Measurements from ENCODE around the gene TMEM196.

DNA sequence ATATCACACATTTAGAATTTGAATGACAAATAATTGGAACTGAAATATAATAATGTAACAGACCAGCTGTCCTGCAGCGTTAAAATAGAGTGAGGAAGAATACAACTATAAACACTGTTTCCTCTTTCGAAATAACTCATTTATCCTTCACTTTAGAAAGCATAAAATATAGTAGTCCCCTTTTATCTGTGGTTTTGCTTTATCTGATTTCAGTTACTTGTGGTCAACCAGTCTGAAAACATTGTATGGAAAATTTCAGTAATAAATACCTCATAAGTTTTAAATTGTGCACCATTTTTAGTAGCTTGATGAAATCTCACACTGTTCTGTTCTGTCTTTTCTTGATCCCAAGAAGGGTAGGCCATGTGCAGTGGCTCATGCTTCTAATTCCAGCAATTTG is 96.2 kb downstream of the TMEM196 start:
- no peak for TF ChIP-seq POLR2A (IDR thresholded peaks at IDR 0.05)
- TF ChIP-seq, protein P1, sequence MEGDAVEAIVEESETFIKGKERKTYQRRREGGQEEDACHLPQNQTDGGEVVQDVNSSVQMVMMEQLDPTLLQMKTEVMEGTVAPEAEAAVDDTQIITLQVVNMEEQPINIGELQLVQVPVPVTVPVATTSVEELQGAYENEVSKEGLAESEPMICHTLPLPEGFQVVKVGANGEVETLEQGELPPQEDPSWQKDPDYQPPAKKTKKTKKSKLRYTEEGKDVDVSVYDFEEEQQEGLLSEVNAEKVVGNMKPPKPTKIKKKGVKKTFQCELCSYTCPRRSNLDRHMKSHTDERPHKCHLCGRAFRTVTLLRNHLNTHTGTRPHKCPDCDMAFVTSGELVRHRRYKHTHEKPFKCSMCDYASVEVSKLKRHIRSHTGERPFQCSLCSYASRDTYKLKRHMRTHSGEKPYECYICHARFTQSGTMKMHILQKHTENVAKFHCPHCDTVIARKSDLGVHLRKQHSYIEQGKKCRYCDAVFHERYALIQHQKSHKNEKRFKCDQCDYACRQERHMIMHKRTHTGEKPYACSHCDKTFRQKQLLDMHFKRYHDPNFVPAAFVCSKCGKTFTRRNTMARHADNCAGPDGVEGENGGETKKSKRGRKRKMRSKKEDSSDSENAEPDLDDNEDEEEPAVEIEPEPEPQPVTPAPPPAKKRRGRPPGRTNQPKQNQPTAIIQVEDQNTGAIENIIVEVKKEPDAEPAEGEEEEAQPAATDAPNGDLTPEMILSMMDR (IDR thresholded peaks at IDR 0.05) = no peak

All from body of pancreas (tissue), 4 donors.